DND-41 (cell line): ENCODE data around the gene CEP164.

Source experiments
- ATAC-seq: fragments of 200-7000 bp; cut with Tn5 transposase; 3 replicates; pipeline ENCODE4 v1.9.1; 2021; ENCODE audit warnings: low read depth; ENCODE audit not compliant: insufficient read depth
- DNase-seq: peaks from one replicate; pipeline ENCODE4 v3.0.0-alpha.2; 2020
- H2AFZ ChIP-seq: 2 replicates; pipeline ENCODE4 v1.6.0; 2012; ENCODE audit warnings: low read depth, low read length
- H3K27ac ChIP-seq: 2 replicates; pipeline ENCODE4 v1.5.1; 2012; ENCODE audit warnings: low read length, inconsistent platforms
- H3K27me3 ChIP-seq: fragments of 200-600 bp; sonication (generic); 2 replicates; pipeline ENCODE4 v1.6.0; 2012; ENCODE audit warnings: low read length, mild to moderate bottlenecking, inconsistent platforms; ENCODE audit not compliant: insufficient read depth, poor library complexity
- H3K36me3 ChIP-seq: 2 replicates; pipeline ENCODE4 v1.5.1; 2012; ENCODE audit warnings: low read length, inconsistent platforms; ENCODE audit not compliant: insufficient read depth
- H3K4me1 ChIP-seq: 2 replicates; pipeline ENCODE4 v1.5.1; 2012; ENCODE audit warnings: mild to moderate bottlenecking, low read length; ENCODE audit not compliant: insufficient read depth
- H3K4me2 ChIP-seq: 2 replicates; pipeline ENCODE4 v1.6.0; 2012; ENCODE audit warnings: mild to moderate bottlenecking, moderate library complexity, low read length, inconsistent platforms; ENCODE audit not compliant: insufficient read depth
- H3K4me3 ChIP-seq, 2 experiments: fragments of 200-600 bp in 1 of 2; shearing (Covaris generic) in 1 of 2; 2 replicates each; pipeline ENCODE4 v1.5.1; 2012 to 2016; ENCODE audit warnings: inconsistent platforms in 2 of 2, low read length in 2 of 2, mild to moderate bottlenecking in 2 of 2, low read depth in 1 of 2, moderate library complexity in 1 of 2
- H3K79me2 ChIP-seq: 2 replicates; pipeline ENCODE4 v1.6.0; 2012; ENCODE audit warnings: low read length, inconsistent platforms; ENCODE audit not compliant: insufficient read depth
- H3K9ac ChIP-seq: 2 replicates; pipeline ENCODE4 v1.6.0; 2012; ENCODE audit warnings: low read depth, mild to moderate bottlenecking, inconsistent platforms, low read length, moderate library complexity
- H3K9me3 ChIP-seq: 2 replicates; pipeline ENCODE4 v1.5.1; 2012; ENCODE audit warnings: low read length, moderate library complexity, mild to moderate bottlenecking, inconsistent platforms; ENCODE audit not compliant: insufficient read depth, severe bottlenecking
- H4K20me1 ChIP-seq: 2 replicates; pipeline ENCODE4 v1.6.0; 2012; ENCODE audit warnings: low read length; ENCODE audit not compliant: insufficient read depth
- CTCF ChIP-seq: IDR thresholded peaks from 2 replicates; pipeline ENCODE4 v1.5.1; 2012; ENCODE audit warnings: borderline replicate concordance, low read length, moderate library complexity, mild to moderate bottlenecking; ENCODE audit not compliant: poor library complexity, severe bottlenecking; ENCODE audit errors: extremely low read depth
- EZH2 ChIP-seq: IDR thresholded peaks from 3 replicates; pipeline ENCODE4 v1.6.1; 2012; ENCODE audit warnings: borderline replicate concordance, low read depth, mild to moderate bottlenecking, moderate library complexity, low read length, inconsistent platforms; ENCODE audit not compliant: severe bottlenecking

The CEP164 gene

GRCh38 chr11:117371453-117371852 lies 43.8 kb downstream of the CEP164 start:
- Histone ChIP-seq H3K36me3 (peaks cover 22% of the 10 kb centered on the region), H2AFZ (no peak overlapping the region), H3K9ac (no peak overlapping the region), H3K4me3 (no peak overlapping the region), H3K4me2 (no peak overlapping the region), H3K27ac (no peak overlapping the region), H3K79me2 (no peaks in the 10 kb centered on the region), H4K20me1 (no peaks in the 10 kb centered on the region), H3K27me3 (no peaks in the 10 kb centered on the region), H3K9me3 (no peaks in the 10 kb centered on the region), H3K4me1 (no peaks in the 10 kb centered on the region)
- no peak for TF ChIP-seq EZH2
- ATAC-seq (no peak), DNase-seq (no peak)

- Histone ChIP-seq H4K20me1 (no peaks in the 10 kb centered on the region), H3K9me3 (no peaks in the 10 kb centered on the region), H3K4me3 (no peak overlapping the region), H3K4me2 (no peak overlapping the region), H2AFZ (no peak overlapping the region), H3K4me1 (no peaks in the 10 kb centered on the region), H3K27ac (no peak overlapping the region), H3K9ac (no peak overlapping the region), H3K36me3 (peaks cover 19% of the 10 kb centered on the region), H3K79me2 (no peaks in the 10 kb centered on the region), H3K27me3 (no peaks in the 10 kb centered on the region)
- DNase-seq (no peak), ATAC-seq (no peak)
- no peak for TF ChIP-seq CTCF
- no peak for TF ChIP-seq EZH2
Observed at GRCh38 chr11:117374316-117375055, 46.8 kb downstream of the CEP164 start.

- H4K20me1 ChIP-seq = no peaks in the 10 kb centered on the region
- H3K9ac ChIP-seq = no peak overlapping the region
- H3K79me2 ChIP-seq = no peaks in the 10 kb centered on the region
- H3K4me2 ChIP-seq = no peak overlapping the region
- H3K4me1 ChIP-seq = no peaks in the 10 kb centered on the region
- no peak overlapping the region for H2AFZ ChIP-seq
- no peaks in the 10 kb centered on the region for H3K9me3 ChIP-seq
- H3K36me3 ChIP-seq = peaks cover 26% of the 10 kb centered on the region
- no peaks in the 10 kb centered on the region for H3K27me3 ChIP-seq
- no peak for TF ChIP-seq EZH2
- TF ChIP-seq CTCF = no peak
- ATAC-seq = no peak
- H3K4me3 ChIP-seq = no peak overlapping the region
- no peak overlapping the region for H3K27ac ChIP-seq
- DNase-seq = no peak
Observed at GRCh38 chr11:117375960-117376359, 48.3 kb downstream of the CEP164 start.

- Histone ChIP-seq H3K36me3 (peaks cover 26% of the 10 kb centered on the region), H3K9ac (no peak overlapping the region), H3K9me3 (no peaks in the 10 kb centered on the region), H3K27ac (no peak overlapping the region), H3K27me3 (no peaks in the 10 kb centered on the region), H4K20me1 (no peaks in the 10 kb centered on the region), H3K4me2 (no peak overlapping the region), H3K79me2 (no peaks in the 10 kb centered on the region), H3K4me1 (no peaks in the 10 kb centered on the region), H3K4me3 (no peak overlapping the region), H2AFZ (no peak overlapping the region)
- DNase-seq (no peak), ATAC-seq (no peak)
- TF ChIP-seq EZH2 (no peak), CTCF (no peak)
Observed at GRCh38 chr11:117376517-117376916, 48.9 kb downstream of the CEP164 start.
